Activated CD4-positive, alpha-beta T cell treated with anti-CD3 and anti-CD28 coated beads for 36 hours (primary cell): ENCODE results near the gene ITPR2. TPM values are rescaled to one million over a fixed set of nuclear protein-coding genes. Genes with fewer than 3 reads are reported as not detected.
"Not testable (repeated sequence)": the region's sequence is repeated elsewhere in the genome, so short reads cannot be mapped to it uniquely, and the experiment has no call there.

Experiments used
- ATAC-seq: fragments of 200-7000 bp; cut with Tn5 transposase; one replicate; pipeline ENCODE4 v1.10.0; 2021; ENCODE audit warnings: mild to moderate bottlenecking, moderate library complexity
- CTCF ChIA-PET: fragments of 350-600 bp; sonication (Branson Sonifier 250); formaldehyde crosslinking; loops from one replicate; lab custom pipeline; 2021; ENCODE audit warnings: antibody characterized with exemption; lab: Charles Lee
- POLR2A ChIA-PET: fragments of 350-600 bp; sonication (Branson Sonifier 250); formaldehyde crosslinking; loops from one replicate; lab custom pipeline; 2021; ENCODE audit warnings: antibody characterized with exemption, inconsistent platforms; lab: Charles Lee
- DNase-seq: peaks from one replicate; pipeline ENCODE4 v3.0.0-alpha.2; 2020
- H3K27ac Mint-ChIP-seq: one replicate; pipeline ENCODE4 v1.8.0; 2021; ENCODE audit warnings: mixed read lengths
- H3K27me3 Mint-ChIP-seq: one replicate; pipeline ENCODE4 v1.8.0; 2021; ENCODE audit warnings: mixed read lengths
- H3K36me3 Mint-ChIP-seq: one replicate; pipeline ENCODE4 v1.8.0; 2021; ENCODE audit warnings: low read depth, mixed read lengths
- H3K4me1 Mint-ChIP-seq: one replicate; pipeline ENCODE4 v1.8.0; 2021; ENCODE audit warnings: mixed read lengths
- H3K4me3 Mint-ChIP-seq: one replicate; pipeline ENCODE4 v1.8.0; 2021; ENCODE audit warnings: mild to moderate bottlenecking, moderate library complexity, mixed read lengths
- H3K9me3 Mint-ChIP-seq: one replicate; pipeline ENCODE4 v1.8.0; 2021; ENCODE audit warnings: low read depth, mixed read lengths
- intact Hi-C, 2 experiments: fragments of 100-400 bp; cut with DNase I in 1 of 2; cut with micrococcal nuclease in 1 of 2; formaldehyde crosslinking; loops; one replicate each; pipeline versions ENCODE4 v1.14.2 to v1.15.1; 2022 to 2024; cut with DNase I, micrococcal nuclease
- total RNA-seq, 2 experiments: library from RNA; stranded (reverse); gene quantifications; one replicate each; pipeline ENCODE4 v1.2.3, GENCODE V29; 2021

Gene ITPR2
- total RNA-seq, 2 experiments from 2014 or later: 27.3 to 28.6 TPM

DNA sequence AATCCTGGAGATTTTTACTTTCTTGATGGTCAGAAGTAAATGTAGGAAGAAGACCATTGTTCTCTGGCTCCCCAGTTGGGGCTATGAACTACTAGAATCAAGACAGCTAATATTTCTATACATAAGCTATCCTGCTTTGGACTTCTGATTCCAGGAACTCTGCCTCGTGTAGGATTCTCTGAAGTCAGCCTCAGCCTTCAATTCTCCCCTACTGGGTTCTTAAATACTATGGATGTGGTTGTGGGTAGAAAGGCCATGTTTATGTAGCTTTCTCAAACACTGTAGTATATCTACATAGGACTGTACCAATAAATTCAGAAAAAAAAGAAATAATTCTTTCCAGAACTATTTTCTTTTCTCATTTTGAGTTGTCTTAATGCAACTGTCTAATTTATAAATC lies 302.5 kb downstream of the ITPR2 start:
- Mint-ChIP-seq H3K4me3 (no peak overlapping the region), H3K4me1 (no peaks in the 10 kb centered on the region), H3K27ac (no peak overlapping the region), H3K36me3 (peaks cover 33% of the 10 kb centered on the region), H3K9me3 (peaks cover 26% of the 10 kb centered on the region), H3K27me3 (no peaks in the 10 kb centered on the region)
- intact Hi-C loops: no loop called here
- ATAC-seq (no peak), DNase-seq (no peak)
- ChIA-PET POLR2A (no interaction called here), CTCF (interaction anchor here (0.7 to 1.2 kb wide), 2 partner anchors 10 to 159 kb away, joined by 3 read pairs; no protein-coding TSS in a partner anchor)

- POLR2A ChIA-PET: no interaction called here
- no peak for ATAC-seq
- Mint-ChIP-seq H3K4me1 (no peaks in the 10 kb centered on the region), H3K27me3 (no peaks in the 10 kb centered on the region), H3K27ac (no peak overlapping the region), H3K36me3 (peaks cover 40% of the 10 kb centered on the region), H3K9me3 (peaks cover 30% of the 10 kb centered on the region), H3K4me3 (no peak overlapping the region)
- intact Hi-C loops: loop anchor here in 1 of 2 experiments (10.0 kb wide), 2 partner anchors 94 to 414 kb away; no protein-coding TSS in a partner anchor
- no peak for DNase-seq
- CTCF ChIA-PET: no interaction called here
These were observed 304.1 kb downstream of the ITPR2 start for GRCh38 chr12:26528943-26529342.

GRCh38 chr12:26527682-26528081 lies 305.3 kb downstream of the ITPR2 start:
- ChIA-PET CTCF (interaction anchor here (1.0 kb wide), 2 partner anchors 14 to 428 kb away, joined by 3 read pairs; no protein-coding TSS in a partner anchor), POLR2A (no interaction called here)
- Mint-ChIP-seq H3K9me3 (peaks cover 30% of the 10 kb centered on the region), H3K4me3 (no peak overlapping the region), H3K36me3 (peaks cover 45% of the 10 kb centered on the region), H3K4me1 (no peaks in the 10 kb centered on the region), H3K27ac (no peak overlapping the region), H3K27me3 (no peaks in the 10 kb centered on the region)
- intact Hi-C loops: loop anchor here in 1 of 2 experiments (10.0 kb wide), 2 partner anchors 93 to 413 kb away; no protein-coding TSS in a partner anchor
- no peak for ATAC-seq
- no peak for DNase-seq

- CTCF ChIA-PET: interaction anchor here (0.6 to 1.3 kb wide), 5 partner anchors 10 to 429 kb away, joined by 3 to 7 read pairs (median 3); no protein-coding TSS in a partner anchor
- Mint-ChIP-seq H3K9me3 (peaks cover 30% of the 10 kb centered on the region), H3K36me3 (peaks cover 46% of the 10 kb centered on the region), H3K27ac (no peak overlapping the region), H3K4me3 (no peak overlapping the region), H3K4me1 (peaks cover 10% of the 10 kb centered on the region), H3K27me3 (no peaks in the 10 kb centered on the region)
- peak; percentile 29 for DNase-seq
- ATAC-seq: no peak
- intact Hi-C loops: loop anchor here (2.0 to 10.0 kb wide), 4 partner anchors 90 to 428 kb away; no protein-coding TSS in a partner anchor
- POLR2A ChIA-PET: no interaction called here
These were observed 308.0 kb downstream of the ITPR2 start for GRCh38 chr12:26524862-26525465.

DNA sequence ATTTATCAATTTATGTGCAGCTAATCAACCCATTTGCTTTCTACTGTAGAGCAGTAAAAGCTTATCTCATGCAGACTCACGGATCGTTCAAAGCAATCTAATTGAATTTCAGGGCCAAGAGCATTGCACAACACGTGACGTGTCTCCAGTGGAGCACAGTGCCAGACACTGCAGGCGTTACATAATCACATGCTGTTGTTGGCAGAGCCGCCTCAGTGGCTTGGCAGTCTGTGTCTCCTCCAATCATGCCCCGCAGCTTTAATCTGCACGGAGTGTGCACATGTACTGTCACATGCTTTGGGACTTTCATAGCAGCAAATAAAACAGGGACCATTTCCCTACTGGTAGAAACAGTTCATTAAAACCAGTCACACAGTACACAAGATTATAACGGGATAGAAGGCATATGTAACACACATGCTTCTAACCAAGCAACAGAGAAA lies 309.3 kb downstream of the ITPR2 start:
- CTCF ChIA-PET: interaction anchor here (0.7 kb wide), 1 partner anchor 206 kb away, joined by 3 read pairs; no protein-coding TSS in a partner anchor
- no peaks in the 10 kb centered on the region for H3K27me3 Mint-ChIP-seq
- POLR2A ChIA-PET: no interaction called here
- no peak for DNase-seq
- H3K9me3 Mint-ChIP-seq: peaks cover 19% of the 10 kb centered on the region
- H3K36me3 Mint-ChIP-seq: peaks cover 36% of the 10 kb centered on the region
- intact Hi-C loops: loop anchor here (2.0 to 10.0 kb wide), 4 partner anchors 89 to 427 kb away; no protein-coding TSS in a partner anchor
- peaks cover 10% of the 10 kb centered on the region for H3K4me1 Mint-ChIP-seq
- H3K4me3 Mint-ChIP-seq: no peak overlapping the region
- H3K27ac Mint-ChIP-seq: no peak overlapping the region
- no peak for ATAC-seq

DNA sequence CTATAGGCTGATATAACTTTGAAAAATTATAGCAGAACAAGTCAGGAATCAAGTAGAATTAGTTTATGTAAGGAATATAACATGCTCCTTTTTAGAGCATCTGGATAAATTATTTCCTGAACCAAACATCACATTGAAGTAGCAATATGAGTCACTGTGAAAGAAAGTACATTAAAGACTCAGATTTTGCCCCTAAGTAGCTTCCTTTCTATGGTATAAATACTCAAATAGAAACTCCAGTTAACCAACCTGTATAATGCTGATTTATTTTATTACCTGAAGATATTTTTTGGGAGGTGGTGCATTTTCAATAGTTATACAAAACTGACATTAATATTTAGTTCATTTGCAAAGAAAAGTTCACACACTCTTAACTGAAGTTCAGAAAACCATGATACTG lies 312.1 kb downstream of the ITPR2 start:
- CTCF ChIA-PET: interaction anchor here (1.1 to 1.5 kb wide), 2 partner anchors 9 kb away, joined by 3 read pairs; no protein-coding TSS in a partner anchor
- no peak overlapping the region for H3K4me3 Mint-ChIP-seq
- ATAC-seq: no peak

DNA sequence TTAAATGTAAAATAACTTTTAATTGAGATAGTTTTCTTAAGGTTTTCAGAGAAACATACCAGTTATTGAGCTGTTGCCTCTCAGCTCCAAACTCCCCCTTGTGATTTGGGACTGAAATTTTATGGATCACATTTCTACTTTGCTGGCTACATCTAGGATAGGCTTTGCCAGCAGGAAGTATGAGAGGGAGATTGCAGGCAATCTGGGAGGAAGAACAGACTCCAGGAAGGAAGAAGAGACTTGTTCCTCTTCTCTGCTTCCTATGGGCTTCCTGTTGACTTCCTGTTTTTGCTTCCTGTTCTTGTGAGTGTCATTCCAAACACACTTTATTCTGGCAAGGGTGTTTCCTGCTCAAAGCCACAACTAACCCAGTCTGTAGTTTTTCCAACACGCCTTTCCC lies 312.9 kb downstream of the ITPR2 start:
- H3K4me1 Mint-ChIP-seq: peaks cover 10% of the 10 kb centered on the region
- intact Hi-C loops: loop anchor here (5.0 to 10.0 kb wide), 3 partner anchors 85 to 405 kb away; no protein-coding TSS in a partner anchor
- ATAC-seq (no peak), DNase-seq (no peak)
- CTCF ChIA-PET: interaction anchor here (1.5 kb wide), 1 partner anchor 10 kb away, joined by 3 read pairs; no protein-coding TSS in a partner anchor
- H3K36me3 Mint-ChIP-seq: peaks cover 20% of the 10 kb centered on the region
- no peaks in the 10 kb centered on the region for H3K27me3 Mint-ChIP-seq
- POLR2A ChIA-PET: interaction anchor here (0.6 kb wide), 1 partner anchor 256 kb away, joined by 5 read pairs; no protein-coding TSS in a partner anchor
- no peaks in the 10 kb centered on the region for H3K9me3 Mint-ChIP-seq
- no peak overlapping the region for H3K27ac Mint-ChIP-seq
- H3K4me3 Mint-ChIP-seq: no peak overlapping the region

More for the DNA sequence above, 312.1 kb downstream of the ITPR2 start:
- no peak overlapping the region for H3K27ac Mint-ChIP-seq
- peaks cover 10% of the 10 kb centered on the region for H3K4me1 Mint-ChIP-seq
- no peak for DNase-seq
- POLR2A ChIA-PET: no interaction called here
- peaks cover 7% of the 10 kb centered on the region for H3K9me3 Mint-ChIP-seq
- no peaks in the 10 kb centered on the region for H3K27me3 Mint-ChIP-seq
- intact Hi-C loops: loop anchor here (5.0 to 10.0 kb wide), 3 partner anchors 86 to 406 kb away; no protein-coding TSS in a partner anchor
- peaks cover 24% of the 10 kb centered on the region for H3K36me3 Mint-ChIP-seq

- H3K27ac Mint-ChIP-seq: no peak overlapping the region
- POLR2A ChIA-PET: interaction anchor here (0.6 kb wide), 1 partner anchor 255 kb away, joined by 5 read pairs; no protein-coding TSS in a partner anchor
- H3K27me3 Mint-ChIP-seq: no peaks in the 10 kb centered on the region
- no peaks in the 10 kb centered on the region for H3K9me3 Mint-ChIP-seq
- CTCF ChIA-PET: interaction anchor here (1.5 kb wide), 1 partner anchor 10 kb away, joined by 3 read pairs; no protein-coding TSS in a partner anchor
- ATAC-seq: no peak
- H3K36me3 Mint-ChIP-seq: peaks cover 17% of the 10 kb centered on the region
- H3K4me3 Mint-ChIP-seq: no peak overlapping the region
- no peak for DNase-seq
- intact Hi-C loops: no loop called here
- H3K4me1 Mint-ChIP-seq: peaks cover 10% of the 10 kb centered on the region
These were observed 313.5 kb downstream of the ITPR2 start for GRCh38 chr12:26519462-26519861.

- ATAC-seq, DNase-seq, POLR2A ChIA-PET, H3K27ac Mint-ChIP-seq, H3K4me3 Mint-ChIP-seq, intact Hi-C loops, H3K27me3 Mint-ChIP-seq, H3K9me3 Mint-ChIP-seq: not testable (repeated sequence)
- Mint-ChIP-seq H3K36me3 (peaks cover 11% of the 10 kb centered on the region), H3K4me1 (peaks cover 10% of the 10 kb centered on the region)
- CTCF ChIA-PET: interaction anchor here (0.6 kb wide), 1 partner anchor 1447 kb away, joined by 3 read pairs; no protein-coding TSS in a partner anchor
These were observed 315.7 kb downstream of the ITPR2 start for GRCh38 chr12:26517320-26517719.

GRCh38 chr12:26514364-26514763 lies 318.6 kb downstream of the ITPR2 start:
- H3K36me3 Mint-ChIP-seq: peaks cover 6% of the 10 kb centered on the region

DNA sequence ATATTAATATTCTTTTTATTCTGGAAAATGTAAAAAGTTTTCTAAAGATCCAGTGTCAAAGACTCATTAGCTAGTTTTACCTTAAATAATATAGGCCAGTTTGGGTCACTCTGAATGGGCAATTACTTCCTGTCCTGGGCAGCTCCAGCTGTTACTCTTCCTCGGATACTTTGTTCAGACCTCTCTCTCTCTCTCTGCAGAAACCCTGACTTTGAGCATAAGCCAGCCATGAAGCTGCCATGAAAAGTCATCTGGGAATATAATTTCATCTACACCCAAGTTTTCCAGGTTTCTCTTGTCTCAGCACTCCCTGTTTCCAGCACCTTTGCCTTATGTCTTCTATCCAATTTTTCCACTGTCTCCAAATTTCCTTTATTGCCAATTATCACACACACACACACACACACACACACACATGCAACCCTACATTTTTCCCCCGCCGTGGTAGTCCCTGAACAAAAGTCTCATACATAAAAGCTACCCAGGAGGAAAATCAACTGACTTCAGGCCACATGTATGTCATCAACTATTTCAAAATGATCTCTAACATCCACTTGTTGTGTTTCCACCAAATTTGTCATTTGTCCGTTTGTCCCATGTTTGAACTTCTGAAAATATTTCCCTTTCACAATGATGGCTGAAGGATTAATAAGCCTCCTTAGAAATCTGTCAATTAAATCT lies 319.5 kb downstream of the ITPR2 start:
- no peaks in the 10 kb centered on the region for H3K4me1 Mint-ChIP-seq
- POLR2A ChIA-PET: no interaction called here

More at GRCh38 chr12:26514364-26514763, 318.6 kb downstream of the ITPR2 start:
- ATAC-seq: no peak
- H3K27me3 Mint-ChIP-seq: no peaks in the 10 kb centered on the region
- no peaks in the 10 kb centered on the region for H3K4me1 Mint-ChIP-seq
- no peak for DNase-seq
- intact Hi-C loops: no loop called here
- CTCF ChIA-PET: interaction anchor here (1.8 kb wide), 1 partner anchor 11 kb away, joined by 7 read pairs; no protein-coding TSS in a partner anchor
- no peak overlapping the region for H3K27ac Mint-ChIP-seq
- H3K9me3 Mint-ChIP-seq: no peaks in the 10 kb centered on the region
- POLR2A ChIA-PET: no interaction called here
- no peak overlapping the region for H3K4me3 Mint-ChIP-seq

More for the DNA sequence above, 319.5 kb downstream of the ITPR2 start:
- no peak overlapping the region for H3K27ac Mint-ChIP-seq
- no peaks in the 10 kb centered on the region for H3K27me3 Mint-ChIP-seq
- intact Hi-C loops: no loop called here
- DNase-seq (no peak), ATAC-seq (no peak)
- H3K4me3 Mint-ChIP-seq: no peak overlapping the region
- H3K36me3 Mint-ChIP-seq: peaks cover 6% of the 10 kb centered on the region
- no peaks in the 10 kb centered on the region for H3K9me3 Mint-ChIP-seq
- CTCF ChIA-PET: interaction anchor here (0.7 to 1.0 kb wide), 3 partner anchors 10 to 47 kb away, joined by 3 read pairs; no protein-coding TSS in a partner anchor
